ENCODE measurements around the gene STOM.
A peak's percentile ranks its signal among the peaks of the same experiment; 100 is the strongest.

Gene STOM

DNA sequence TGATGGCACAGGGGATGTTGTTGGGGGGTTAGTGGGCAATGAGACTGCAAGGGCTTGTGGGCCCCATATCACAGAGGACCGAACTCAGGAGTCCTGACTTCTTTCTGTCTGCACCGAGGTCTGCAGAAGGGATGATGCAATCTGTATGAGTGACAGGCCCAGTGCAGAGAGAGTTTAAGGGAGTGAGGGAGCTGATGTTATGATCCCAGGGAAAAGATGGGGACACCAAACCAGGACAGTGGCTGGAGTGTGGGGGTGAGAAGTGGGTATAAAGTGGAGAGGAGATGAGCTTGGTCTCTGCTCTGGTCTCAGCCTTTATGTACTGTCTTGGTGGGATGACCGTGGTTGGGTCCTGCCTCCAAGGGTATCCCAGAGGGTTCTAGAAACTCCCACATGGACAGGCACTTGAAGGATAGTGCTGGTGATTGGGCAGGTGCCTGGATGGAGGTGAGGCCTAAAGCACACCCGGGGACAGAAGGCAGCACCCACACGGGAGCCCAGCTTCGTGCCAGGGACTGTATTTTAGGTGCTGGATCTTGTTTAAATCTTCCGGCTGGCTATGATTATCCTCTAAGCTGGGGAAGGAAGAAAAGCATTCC, 80.2 kb downstream of the STOM start:
- TF ChIP-seq, protein P1, sequence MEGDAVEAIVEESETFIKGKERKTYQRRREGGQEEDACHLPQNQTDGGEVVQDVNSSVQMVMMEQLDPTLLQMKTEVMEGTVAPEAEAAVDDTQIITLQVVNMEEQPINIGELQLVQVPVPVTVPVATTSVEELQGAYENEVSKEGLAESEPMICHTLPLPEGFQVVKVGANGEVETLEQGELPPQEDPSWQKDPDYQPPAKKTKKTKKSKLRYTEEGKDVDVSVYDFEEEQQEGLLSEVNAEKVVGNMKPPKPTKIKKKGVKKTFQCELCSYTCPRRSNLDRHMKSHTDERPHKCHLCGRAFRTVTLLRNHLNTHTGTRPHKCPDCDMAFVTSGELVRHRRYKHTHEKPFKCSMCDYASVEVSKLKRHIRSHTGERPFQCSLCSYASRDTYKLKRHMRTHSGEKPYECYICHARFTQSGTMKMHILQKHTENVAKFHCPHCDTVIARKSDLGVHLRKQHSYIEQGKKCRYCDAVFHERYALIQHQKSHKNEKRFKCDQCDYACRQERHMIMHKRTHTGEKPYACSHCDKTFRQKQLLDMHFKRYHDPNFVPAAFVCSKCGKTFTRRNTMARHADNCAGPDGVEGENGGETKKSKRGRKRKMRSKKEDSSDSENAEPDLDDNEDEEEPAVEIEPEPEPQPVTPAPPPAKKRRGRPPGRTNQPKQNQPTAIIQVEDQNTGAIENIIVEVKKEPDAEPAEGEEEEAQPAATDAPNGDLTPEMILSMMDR (IDR thresholded peaks at IDR 0.05; ENCODE audit: low read length, missing control alignments), result no peak
- DNase-seq (ENCODE audit: low read depth), result no peak
- no peak overlapping the region for H3K4me3 ChIP-seq (replicated peaks; ENCODE audit: low read depth, low read length)

DNA sequence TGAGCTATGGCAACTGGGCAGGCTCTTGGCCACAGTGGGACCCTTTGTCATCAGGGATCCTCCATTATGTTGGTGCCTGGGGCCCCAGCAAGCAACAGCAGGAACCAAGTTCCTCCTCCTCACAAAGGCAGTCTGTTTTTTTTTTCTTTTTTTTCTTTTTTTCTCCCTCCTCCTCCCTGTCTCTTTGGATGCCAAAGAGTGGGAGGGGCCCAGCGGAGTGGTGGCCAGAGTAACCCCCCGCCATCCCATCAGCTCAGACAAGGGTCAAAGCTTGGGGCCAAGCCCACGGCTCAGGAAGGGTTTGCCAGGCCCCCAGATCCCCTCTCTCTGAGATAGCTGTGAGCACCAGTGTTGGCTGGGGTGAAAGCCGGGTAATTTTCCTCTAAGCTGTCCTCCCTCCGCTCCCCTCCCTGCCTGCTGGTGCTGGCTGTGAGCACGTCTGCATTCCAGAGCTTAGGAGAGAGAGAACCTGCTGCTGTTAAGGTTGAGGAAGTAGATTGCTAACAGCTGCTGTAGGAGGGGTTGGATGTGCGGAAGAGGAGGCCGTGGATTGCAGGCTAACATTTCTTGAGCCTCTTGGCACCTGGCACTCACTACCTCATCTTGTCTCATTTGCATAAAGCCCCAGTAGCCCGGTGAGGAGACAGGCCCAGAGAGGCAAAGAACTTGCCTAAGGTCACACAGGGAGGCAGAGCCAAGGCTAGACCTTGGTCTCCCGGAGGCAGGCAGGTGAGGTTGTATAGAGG, 80.9 kb downstream of the STOM start:
- H3K4me3 ChIP-seq (replicated peaks; ENCODE audit: low read depth, low read length), result no peak overlapping the region
- DNase-seq (ENCODE audit: low read depth), result peak; percentile 88
- TF ChIP-seq, protein P1 (IDR thresholded peaks at IDR 0.05; ENCODE audit: low read length, missing control alignments), result no peak

Data from fibroblast of pulmonary artery (primary cell).